Measurements from ENCODE around the gene SMIM35.

The SMIM35 gene

GRCh38 chr11:118086913-118087768 is at the start of gene SMIM35:
Gene SMIM35 (minus strand): TSS chr11:118086963. CDS start chr11:118086757, 206 bp downstream.
- no peak for DNase-seq (ENCODE audit: low read depth)

- no peak for DNase-seq (ENCODE audit: low read depth)
Measured at GRCh38 chr11:118136341-118136740, 49.6 kb upstream of the SMIM35 start.

- no peak for DNase-seq (ENCODE audit: low read depth)
Measured at GRCh38 chr11:118135796-118136165, 49.0 kb upstream of the SMIM35 start.

GRCh38 chr11:118135051-118135795 is 48.5 kb upstream of the SMIM35 start:
- no peak for DNase-seq (ENCODE audit: low read depth)

GRCh38 chr11:118133816-118134215 is 47.1 kb upstream of the SMIM35 start:
- no peak for DNase-seq (ENCODE audit: low read depth)

- DNase-seq (ENCODE audit: low read depth): no peak
Measured at GRCh38 chr11:118132385-118133151, 45.8 kb upstream of the SMIM35 start.

GRCh38 chr11:118129471-118130172 is 42.9 kb upstream of the SMIM35 start:
- no peak for DNase-seq (ENCODE audit: low read depth)

GRCh38 chr11:118128721-118129470 is 42.1 kb upstream of the SMIM35 start:
- DNase-seq (ENCODE audit: low read depth): no peak

- no peak for DNase-seq (ENCODE audit: low read depth)
Measured at GRCh38 chr11:118128310-118128709, 41.5 kb upstream of the SMIM35 start.

- DNase-seq (ENCODE audit: low read depth): no peak
Measured at GRCh38 chr11:118126082-118126838, 39.5 kb upstream of the SMIM35 start.

GRCh38 chr11:118124929-118125535 is 38.3 kb upstream of the SMIM35 start:
- DNase-seq (ENCODE audit: low read depth): no peak

GRCh38 chr11:118120793-118121192 is 34.0 kb upstream of the SMIM35 start:
- no peak for DNase-seq (ENCODE audit: low read depth)

GRCh38 chr11:118117790-118118601 is 31.2 kb upstream of the SMIM35 start:
- no peak for DNase-seq (ENCODE audit: low read depth)

GRCh38 chr11:118115048-118115447 is 28.3 kb upstream of the SMIM35 start:
- DNase-seq (ENCODE audit: low read depth): no peak

- no peak for DNase-seq (ENCODE audit: low read depth)
Measured at GRCh38 chr11:118114266-118114665, 27.5 kb upstream of the SMIM35 start.

GRCh38 chr11:118112711-118113430 is 26.1 kb upstream of the SMIM35 start:
- DNase-seq (ENCODE audit: low read depth): no peak

- no peak for DNase-seq (ENCODE audit: low read depth)
Measured at GRCh38 chr11:118111744-118112035, 24.9 kb upstream of the SMIM35 start.

GRCh38 chr11:118111019-118111743 is 24.4 kb upstream of the SMIM35 start:
- DNase-seq (ENCODE audit: low read depth): no peak
